ENCODE results near the gene KCNE3.

Gene KCNE3

GRCh38 chr11:74463216-74463615 is 4.1 kb downstream of the KCNE3 start:
- no peak for DNase-seq
- H3K36me3 ChIP-seq (replicated peaks), result no peaks in the 10 kb centered on the region
- TF ChIP-seq CTCF (IDR thresholded peaks at IDR 0.05; ENCODE audit: low read depth, low read length, missing control alignments), result no peak
- H3K4me3 ChIP-seq (ENCODE audit: low read depth, low read length), result no peak overlapping the region
- no peaks in the 10 kb centered on the region for H3K27me3 ChIP-seq (replicated peaks)
- in situ Hi-C loops (cut with HindIII; ENCODE audit: low pct_ligation_motif_present, low sequenced_read_pairs), result loop anchor here (25.0 kb wide), 1 partner anchor 99 kb away; no protein-coding TSS in a partner anchor
- H3K27ac ChIP-seq, result no peak overlapping the region

GRCh38 chr11:74462631-74463030 is 4.7 kb downstream of the KCNE3 start:
- in situ Hi-C loops (cut with HindIII; ENCODE audit: low pct_ligation_motif_present, low sequenced_read_pairs), result loop anchor here (25.0 kb wide), 1 partner anchor 100 kb away; no protein-coding TSS in a partner anchor
- DNase-seq, result no peak
- H3K4me3 ChIP-seq (ENCODE audit: low read depth, low read length), result no peak overlapping the region
- no peaks in the 10 kb centered on the region for H3K36me3 ChIP-seq (replicated peaks)
- TF ChIP-seq CTCF (IDR thresholded peaks at IDR 0.05; ENCODE audit: low read depth, low read length, missing control alignments), result no peak
- no peaks in the 10 kb centered on the region for H3K27me3 ChIP-seq (replicated peaks)
- H3K27ac ChIP-seq, result no peak overlapping the region

- no peak overlapping the region for H3K4me3 ChIP-seq (ENCODE audit: low read depth, low read length)
- H3K36me3 ChIP-seq (replicated peaks), result no peaks in the 10 kb centered on the region
- H3K27ac ChIP-seq, result no peak overlapping the region
- in situ Hi-C loops (cut with HindIII; ENCODE audit: low pct_ligation_motif_present, low sequenced_read_pairs), result loop anchor here (25.0 kb wide), 1 partner anchor 100 kb away; no protein-coding TSS in a partner anchor
- no peak for TF ChIP-seq CTCF (IDR thresholded peaks at IDR 0.05; ENCODE audit: low read depth, low read length, missing control alignments)
- no peaks in the 10 kb centered on the region for H3K27me3 ChIP-seq (replicated peaks)
- no peak for DNase-seq
These were observed 5.3 kb downstream of the KCNE3 start for GRCh38 chr11:74462009-74462408.

GRCh38 chr11:74460481-74461154 is 6.7 kb downstream of the KCNE3 start:
- H3K27ac ChIP-seq, result no peak overlapping the region
- H3K36me3 ChIP-seq (replicated peaks), result no peaks in the 10 kb centered on the region
- H3K4me3 ChIP-seq (ENCODE audit: low read depth, low read length), result no peak overlapping the region
- no peak for TF ChIP-seq CTCF (IDR thresholded peaks at IDR 0.05; ENCODE audit: low read depth, low read length, missing control alignments)
- peak; percentile 25 for DNase-seq
- no peaks in the 10 kb centered on the region for H3K27me3 ChIP-seq (replicated peaks)
- in situ Hi-C loops (cut with HindIII; ENCODE audit: low pct_ligation_motif_present, low sequenced_read_pairs), result loop anchor here (25.0 kb wide), 1 partner anchor 102 kb away; no protein-coding TSS in a partner anchor

GRCh38 chr11:74460065-74460464 is 7.3 kb downstream of the KCNE3 start:
- no peak for DNase-seq
- in situ Hi-C loops (cut with HindIII; ENCODE audit: low pct_ligation_motif_present, low sequenced_read_pairs), result loop anchor here (25.0 kb wide), 1 partner anchor 102 kb away; no protein-coding TSS in a partner anchor
- no peak for TF ChIP-seq CTCF (IDR thresholded peaks at IDR 0.05; ENCODE audit: low read depth, low read length, missing control alignments)
- Histone ChIP-seq H3K36me3 (replicated peaks) (no peaks in the 10 kb centered on the region), H3K27ac (no peak overlapping the region), H3K27me3 (replicated peaks) (no peaks in the 10 kb centered on the region), H3K4me3 (ENCODE audit: low read depth, low read length) (no peak overlapping the region)
